Activated CD8-positive, alpha-beta memory T cell treated with anti-CD3 and anti-CD28 coated beads, Interleukin-2, amount 10 ng/mL, durations not matched to agents 7 days and 5 days (primary cell): ENCODE results near the gene HDAC7. TPM values are rescaled to one million over a fixed set of nuclear protein-coding genes. Genes with fewer than 3 reads are reported as not detected.
A peak's percentile ranks its signal among the peaks of the same experiment; 100 is the strongest.

Experiments
- ATAC-seq: fragments of 150-1000 bp; cut with Tn5 transposase; one replicate; pipeline ENCODE4 v1.10.0; 2021; ENCODE audit warnings: moderate library complexity
- CTCF ChIA-PET: fragments of 350-600 bp; sonication (Branson Sonifier 250); formaldehyde crosslinking; loops from one replicate; lab custom pipeline; 2021; ENCODE audit warnings: antibody characterized with exemption; lab: Charles Lee
- DNase-seq: peaks from one replicate; pipeline ENCODE4 v3.0.0-alpha.2; 2020
- H3K27ac Mint-ChIP-seq: one replicate; pipeline ENCODE4 v1.8.0; 2021; ENCODE audit warnings: mild to moderate bottlenecking, mixed read lengths
- H3K27me3 Mint-ChIP-seq: one replicate; pipeline ENCODE4 v1.8.0; 2021; ENCODE audit warnings: mixed read lengths
- H3K36me3 Mint-ChIP-seq: one replicate; pipeline ENCODE4 v1.8.0; 2021; ENCODE audit warnings: mild to moderate bottlenecking, mixed read lengths
- H3K4me1 Mint-ChIP-seq: one replicate; pipeline ENCODE4 v1.8.0; 2021; ENCODE audit warnings: mixed read lengths
- H3K4me3 Mint-ChIP-seq: one replicate; pipeline ENCODE4 v1.8.0; 2021; ENCODE audit warnings: mild to moderate bottlenecking, moderate library complexity, mixed read lengths
- H3K9me3 Mint-ChIP-seq: one replicate; pipeline ENCODE4 v1.8.0; 2022; ENCODE audit warnings: low read depth, mixed read lengths
- total RNA-seq, 2 experiments: library from RNA; stranded (reverse); gene quantifications; one replicate each; pipeline ENCODE4 v1.2.3, GENCODE V29; 2021

Gene HDAC7
- total RNA-seq, 2 experiments from 2014 or later, result 226 to 284 TPM

- H3K4me3 Mint-ChIP-seq, result no peak overlapping the region
- CTCF ChIA-PET, result interaction anchor here (0.6 to 19.5 kb wide), 8 partner anchors 10 to 67 kb away, joined by 3 to 954 read pairs (median 56); partner anchors contain the start of genes ENDOU, RAPGEF3 and RPAP3
- no peaks in the 10 kb centered on the region for H3K9me3 Mint-ChIP-seq
- no peaks in the 10 kb centered on the region for H3K27me3 Mint-ChIP-seq
- H3K36me3 Mint-ChIP-seq, result peaks cover 23% of the 10 kb centered on the region
- no peak for ATAC-seq
- H3K27ac Mint-ChIP-seq, result peak overlapping the region; percentile 10
- peaks cover 15% of the 10 kb centered on the region for H3K4me1 Mint-ChIP-seq
- no peak for DNase-seq
Measured at GRCh38 chr12:47782372-47782770, 37.3 kb downstream of the HDAC7 start.

- H3K27ac Mint-ChIP-seq, result peak overlapping the region; percentile 21
- peaks cover 18% of the 10 kb centered on the region for H3K36me3 Mint-ChIP-seq
- no peaks in the 10 kb centered on the region for H3K27me3 Mint-ChIP-seq
- CTCF ChIA-PET, result interaction anchor here (0.6 to 19.5 kb wide), 10 partner anchors 8 to 130 kb away, joined by 3 to 954 read pairs (median 6); partner anchors contain the start of genes ENDOU, RAPGEF3 and RPAP3
- ATAC-seq (no peak), DNase-seq (no peak)
- peaks cover 16% of the 10 kb centered on the region for H3K4me1 Mint-ChIP-seq
- no peak overlapping the region for H3K4me3 Mint-ChIP-seq
- H3K9me3 Mint-ChIP-seq, result no peaks in the 10 kb centered on the region
Measured at GRCh38 chr12:47781479-47782371, 38.0 kb downstream of the HDAC7 start.

GRCh38 chr12:47779943-47780504, 39.7 kb downstream of the HDAC7 start:
- Mint-ChIP-seq H3K27me3 (no peaks in the 10 kb centered on the region), H3K4me1 (peaks cover 32% of the 10 kb centered on the region), H3K4me3 (no peak overlapping the region), H3K36me3 (peaks cover 11% of the 10 kb centered on the region), H3K9me3 (no peaks in the 10 kb centered on the region), H3K27ac (peak overlapping the region; percentile 11)
- DNase-seq (no peak), ATAC-seq (no peak)
- CTCF ChIA-PET, result interaction anchor here (0.9 to 19.5 kb wide), 15 partner anchors 9 to 129 kb away, joined by 3 to 954 read pairs (median 10); partner anchors contain the start of genes ENDOU, RAPGEF3 and RPAP3

GRCh38 chr12:47779301-47779942, 40.3 kb downstream of the HDAC7 start:
- DNase-seq (peak; percentile 94), ATAC-seq (peak; percentile 87)
- peaks cover 38% of the 10 kb centered on the region for H3K4me1 Mint-ChIP-seq
- H3K27ac Mint-ChIP-seq, result peak overlapping the region; percentile 21
- peaks cover 5% of the 10 kb centered on the region for H3K36me3 Mint-ChIP-seq
- CTCF ChIA-PET, result interaction anchor here (0.6 to 19.5 kb wide), 17 partner anchors 10 to 610 kb away, joined by 3 to 954 read pairs (median 8); partner anchors contain the start of genes ENDOU, RAPGEF3 and RPAP3
- no peak overlapping the region for H3K4me3 Mint-ChIP-seq
- no peaks in the 10 kb centered on the region for H3K9me3 Mint-ChIP-seq
- H3K27me3 Mint-ChIP-seq, result no peaks in the 10 kb centered on the region

GRCh38 chr12:47778881-47779280, 40.8 kb downstream of the HDAC7 start:
- ATAC-seq, result no peak
- peaks cover 4% of the 10 kb centered on the region for H3K36me3 Mint-ChIP-seq
- no peak for DNase-seq
- H3K27ac Mint-ChIP-seq, result peak overlapping the region; percentile 36
- no peaks in the 10 kb centered on the region for H3K27me3 Mint-ChIP-seq
- H3K9me3 Mint-ChIP-seq, result no peaks in the 10 kb centered on the region
- CTCF ChIA-PET, result interaction anchor here (0.5 to 19.5 kb wide), 17 partner anchors 11 to 609 kb away, joined by 3 to 954 read pairs (median 8); partner anchors contain the start of genes ENDOU, RAPGEF3 and RPAP3
- peaks cover 44% of the 10 kb centered on the region for H3K4me1 Mint-ChIP-seq
- H3K4me3 Mint-ChIP-seq, result no peak overlapping the region

GRCh38 chr12:47777741-47778558, 41.8 kb downstream of the HDAC7 start:
- DNase-seq (no peak), ATAC-seq (no peak)
- H3K27me3 Mint-ChIP-seq, result no peaks in the 10 kb centered on the region
- peaks cover 48% of the 10 kb centered on the region for H3K4me1 Mint-ChIP-seq
- peak overlapping the region; percentile 6 for H3K27ac Mint-ChIP-seq
- CTCF ChIA-PET, result interaction anchor here (0.7 to 19.5 kb wide), 16 partner anchors 8 to 106 kb away, joined by 3 to 954 read pairs (median 9); partner anchors contain the start of genes ENDOU, RAPGEF3 and RPAP3
- H3K4me3 Mint-ChIP-seq, result no peak overlapping the region
- no peaks in the 10 kb centered on the region for H3K9me3 Mint-ChIP-seq
- peaks cover 5% of the 10 kb centered on the region for H3K36me3 Mint-ChIP-seq

GRCh38 chr12:47777151-47777550, 42.6 kb downstream of the HDAC7 start:
- CTCF ChIA-PET, result interaction anchor here (0.9 to 19.5 kb wide), 9 partner anchors 9 to 107 kb away, joined by 4 to 954 read pairs (median 26); partner anchors contain the start of genes ENDOU, RAPGEF3 and RPAP3
- H3K36me3 Mint-ChIP-seq, result peaks cover 2% of the 10 kb centered on the region
- ATAC-seq, result no peak
- H3K27ac Mint-ChIP-seq, result peak overlapping the region; percentile 12
- DNase-seq, result no peak
- peaks cover 50% of the 10 kb centered on the region for H3K4me1 Mint-ChIP-seq
- no peak overlapping the region for H3K4me3 Mint-ChIP-seq
- H3K9me3 Mint-ChIP-seq, result no peaks in the 10 kb centered on the region
- H3K27me3 Mint-ChIP-seq, result peaks cover 5% of the 10 kb centered on the region

GRCh38 chr12:47776471-47777143, 43.1 kb downstream of the HDAC7 start:
- ATAC-seq (no peak), DNase-seq (no peak)
- H3K27ac Mint-ChIP-seq, result peak overlapping the region; percentile 40
- H3K4me3 Mint-ChIP-seq, result no peak overlapping the region
- H3K27me3 Mint-ChIP-seq, result peaks cover 9% of the 10 kb centered on the region
- peaks cover 50% of the 10 kb centered on the region for H3K4me1 Mint-ChIP-seq
- no peaks in the 10 kb centered on the region for H3K9me3 Mint-ChIP-seq
- peaks cover 2% of the 10 kb centered on the region for H3K36me3 Mint-ChIP-seq
- CTCF ChIA-PET, result interaction anchor here (0.6 to 19.5 kb wide), 12 partner anchors 9 to 160 kb away, joined by 3 to 954 read pairs (median 5); partner anchors contain the start of genes ENDOU, RAPGEF3 and RPAP3

- CTCF ChIA-PET, result interaction anchor here (0.5 to 19.5 kb wide), 10 partner anchors 8 to 418 kb away, joined by 3 to 954 read pairs (median 16); partner anchors contain the start of genes ENDOU, RAPGEF3 and RPAP3
- H3K27ac Mint-ChIP-seq, result peak overlapping the region; percentile 50
- peaks cover 50% of the 10 kb centered on the region for H3K4me1 Mint-ChIP-seq
Measured at GRCh38 chr12:47775100-47775911, 44.4 kb downstream of the HDAC7 start.

GRCh38 chr12:47774663-47775062, 45.0 kb downstream of the HDAC7 start:
- Mint-ChIP-seq H3K4me1 (peaks cover 50% of the 10 kb centered on the region), H3K27ac (no peak overlapping the region), H3K4me3 (no peak overlapping the region), H3K27me3 (peaks cover 15% of the 10 kb centered on the region), H3K9me3 (no peaks in the 10 kb centered on the region), H3K36me3 (peaks cover 2% of the 10 kb centered on the region)
- CTCF ChIA-PET, result interaction anchor here (0.5 to 19.5 kb wide), 7 partner anchors 7 to 418 kb away, joined by 3 to 954 read pairs (median 105); partner anchors contain the start of genes ENDOU, RAPGEF3 and RPAP3
- ATAC-seq (no peak), DNase-seq (no peak)

More at GRCh38 chr12:47775100-47775911, 44.4 kb downstream of the HDAC7 start:
- Mint-ChIP-seq H3K27me3 (peaks cover 15% of the 10 kb centered on the region), H3K4me3 (no peak overlapping the region), H3K36me3 (peaks cover 2% of the 10 kb centered on the region), H3K9me3 (no peaks in the 10 kb centered on the region)
- ATAC-seq (no peak), DNase-seq (peak; percentile 52)
